SU-DHL-6 (cell line): ENCODE measurements around the gene MCU.

Experiments used
- H2AFZ ChIP-seq: fragments of 200-600 bp; sonication (generic); 2 replicates; pipeline ENCODE4 v1.6.1; 2014; ENCODE audit warnings: low read depth, mild to moderate bottlenecking, moderate library complexity, mixed read lengths, antibody characterized with exemption, low read length; ENCODE audit not compliant: severe bottlenecking
- H3F3A ChIP-seq: fragments of 200-600 bp; shearing (Covaris generic); 2 replicates; pipeline ENCODE4 v1.6.0; 2016; ENCODE audit warnings: antibody characterized with exemption, mild to moderate bottlenecking; ENCODE audit not compliant: insufficient read depth
- H3K27ac ChIP-seq: fragments of 200-600 bp; sonication (generic); 2 replicates; pipeline ENCODE4 v1.5.1; 2016; ENCODE audit warnings: low read depth, mild to moderate bottlenecking, low read length, moderate library complexity, mixed read lengths
- H3K27me3 ChIP-seq: fragments of 200-600 bp; sonication (generic), shearing (Covaris generic); 2 replicates; pipeline ENCODE4 v1.6.0; 2014; ENCODE audit warnings: mild to moderate bottlenecking, low read length
- H3K36me3 ChIP-seq: fragments of 200-600 bp; sonication (generic); 2 replicates; pipeline ENCODE4 v1.6.1; 2014; ENCODE audit warnings: mild to moderate bottlenecking, low read length, mixed read lengths
- H3K4me2 ChIP-seq: fragments of 300-600, 200-600 bp; shearing (Covaris generic), sonication (generic); 2 replicates; pipeline ENCODE4 v1.6.0; 2014; ENCODE audit warnings: low read length, low read depth, mild to moderate bottlenecking; ENCODE audit not compliant: poor library complexity, severe bottlenecking
- H3K4me3 ChIP-seq: fragments of 200-600 bp; sonication (generic); 2 replicates; pipeline ENCODE4 v1.5.1; 2014; ENCODE audit warnings: antibody characterized with exemption, low read length, mild to moderate bottlenecking, mixed read lengths; ENCODE audit not compliant: insufficient read depth, poor library complexity, severe bottlenecking
- H3K79me2 ChIP-seq: fragments of 200-600 bp; sonication (generic); 2 replicates; pipeline ENCODE4 v1.6.1; 2014; ENCODE audit warnings: mild to moderate bottlenecking, low read length, moderate library complexity; ENCODE audit not compliant: insufficient read depth
- H3K9ac ChIP-seq: fragments of 200-600 bp; sonication (generic); 2 replicates; pipeline ENCODE4 v1.7.0; 2014; ENCODE audit warnings: mild to moderate bottlenecking, low read length
- H3K9me2 ChIP-seq: fragments of 200-600 bp; sonication (generic); replicated peaks from 2 replicates; pipeline ENCODE4 v1.6.1; 2014; ENCODE audit warnings: low read length; ENCODE audit not compliant: insufficient read depth
- H3K9me3 ChIP-seq: fragments of 200-600 bp; sonication (generic); 2 replicates; pipeline ENCODE4 v1.6.1; 2014; ENCODE audit warnings: low read length, mixed read lengths; ENCODE audit not compliant: insufficient read depth
- H4K20me1 ChIP-seq: fragments of 200-600 bp; sonication (generic); 2 replicates; pipeline ENCODE4 v1.6.1; 2014; ENCODE audit warnings: low read depth, mild to moderate bottlenecking, antibody characterized with exemption, low read length, moderate library complexity, mixed read lengths
- CTCF ChIP-seq: fragments of 200-600 bp; sonication (generic); IDR thresholded peaks from one replicate; pipeline ENCODE4 v1.5.1; 2017; ENCODE audit warnings: antibody characterized with exemption, mild to moderate bottlenecking, low read length, moderate library complexity; ENCODE audit not compliant: insufficient read depth, poor library complexity, severe bottlenecking
- EZH2phosphoT487 ChIP-seq: fragments of 200-600 bp; sonication (generic), shearing (Covaris generic); conservative IDR thresholded peaks from 2 replicates; pipeline ENCODE4 v1.6.1; 2018; ENCODE audit warnings: mild to moderate bottlenecking, antibody characterized with exemption, low read length, moderate library complexity, mixed read lengths

Gene MCU

GRCh38 chr10:72881291-72881690, 189.3 kb downstream of the MCU start:
- Histone ChIP-seq H3F3A (no peaks in the 10 kb centered on the region), H4K20me1 (no peaks in the 10 kb centered on the region), H3K27me3 (no peaks in the 10 kb centered on the region), H3K9ac (no peak overlapping the region), H3K36me3 (peaks cover 3% of the 10 kb centered on the region; the same call in 1 of the 2 replicates), H3K4me3 (no peak overlapping the region), H3K4me2 (no peak overlapping the region), H3K9me2 (no peaks in the 10 kb centered on the region), H2AFZ (no peak overlapping the region), H3K27ac (no peak overlapping the region), H3K9me3 (no peaks in the 10 kb centered on the region), H3K79me2 (no peaks in the 10 kb centered on the region)
- no peak for TF ChIP-seq CTCF
- no peak for TF ChIP-seq EZH2phosphoT487

GRCh38 chr10:72883861-72884260, 191.9 kb downstream of the MCU start:
- no peak overlapping the region for H3K27ac ChIP-seq
- H4K20me1 ChIP-seq: no peaks in the 10 kb centered on the region
- no peaks in the 10 kb centered on the region for H3K9me3 ChIP-seq
- H3K79me2 ChIP-seq: no peaks in the 10 kb centered on the region
- H3K9ac ChIP-seq: no peak overlapping the region
- no peak overlapping the region for H3K4me2 ChIP-seq
- H3F3A ChIP-seq: no peaks in the 10 kb centered on the region
- H3K27me3 ChIP-seq: no peaks in the 10 kb centered on the region
- TF ChIP-seq CTCF: no peak
- TF ChIP-seq EZH2phosphoT487: no peak
- no peaks in the 10 kb centered on the region for H3K36me3 ChIP-seq
- no peaks in the 10 kb centered on the region for H3K9me2 ChIP-seq
- H3K4me3 ChIP-seq: no peak overlapping the region
- H2AFZ ChIP-seq: no peak overlapping the region

- no peak overlapping the region for H3K4me2 ChIP-seq
Measured at GRCh38 chr10:72885953-72886352, 194.0 kb downstream of the MCU start.

More at GRCh38 chr10:72885953-72886352, 194.0 kb downstream of the MCU start:
- Histone ChIP-seq H2AFZ (no peak overlapping the region), H3K9me3 (no peaks in the 10 kb centered on the region), H3K9ac (no peak overlapping the region), H4K20me1 (no peaks in the 10 kb centered on the region), H3K79me2 (no peaks in the 10 kb centered on the region), H3K4me3 (no peak overlapping the region), H3K9me2 (no peaks in the 10 kb centered on the region), H3F3A (no peaks in the 10 kb centered on the region), H3K27me3 (no peaks in the 10 kb centered on the region), H3K36me3 (no peaks in the 10 kb centered on the region), H3K27ac (no peak overlapping the region)
- no peak for TF ChIP-seq EZH2phosphoT487
- no peak for TF ChIP-seq CTCF
